ENCODE results near the gene PLCD3.

PLCD3 gene

DNA sequence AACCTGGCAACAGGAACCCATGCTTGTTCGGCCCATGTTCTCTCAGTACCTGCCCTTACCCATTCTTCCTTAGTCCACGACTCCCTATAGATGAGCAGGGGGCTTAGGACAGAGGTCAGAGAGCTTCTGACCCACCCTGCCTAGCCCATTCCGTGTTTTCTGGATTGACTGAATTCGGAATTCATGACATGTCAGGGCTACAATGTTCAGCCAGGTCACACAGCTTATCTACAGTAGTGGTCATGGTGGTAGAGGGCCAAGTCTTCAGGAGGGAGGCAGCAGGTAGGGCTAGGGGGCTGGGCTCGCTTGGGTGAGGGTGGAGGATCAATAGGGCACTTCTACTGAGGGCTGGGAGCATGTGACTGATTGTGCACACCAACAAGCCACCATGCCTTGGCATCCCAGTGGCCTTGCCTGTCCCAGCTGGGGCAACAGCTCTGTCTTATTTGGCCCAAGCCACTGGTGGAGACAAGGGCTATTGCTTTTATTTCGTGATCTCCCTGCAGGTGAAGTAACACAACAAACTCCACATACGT lies 32.5 kb upstream of the PLCD3 start:
- H3K36me3 ChIP-seq (ENCODE audit: low read depth) = peaks cover 9% of the 10 kb centered on the region
- TF ChIP-seq, protein P1, sequence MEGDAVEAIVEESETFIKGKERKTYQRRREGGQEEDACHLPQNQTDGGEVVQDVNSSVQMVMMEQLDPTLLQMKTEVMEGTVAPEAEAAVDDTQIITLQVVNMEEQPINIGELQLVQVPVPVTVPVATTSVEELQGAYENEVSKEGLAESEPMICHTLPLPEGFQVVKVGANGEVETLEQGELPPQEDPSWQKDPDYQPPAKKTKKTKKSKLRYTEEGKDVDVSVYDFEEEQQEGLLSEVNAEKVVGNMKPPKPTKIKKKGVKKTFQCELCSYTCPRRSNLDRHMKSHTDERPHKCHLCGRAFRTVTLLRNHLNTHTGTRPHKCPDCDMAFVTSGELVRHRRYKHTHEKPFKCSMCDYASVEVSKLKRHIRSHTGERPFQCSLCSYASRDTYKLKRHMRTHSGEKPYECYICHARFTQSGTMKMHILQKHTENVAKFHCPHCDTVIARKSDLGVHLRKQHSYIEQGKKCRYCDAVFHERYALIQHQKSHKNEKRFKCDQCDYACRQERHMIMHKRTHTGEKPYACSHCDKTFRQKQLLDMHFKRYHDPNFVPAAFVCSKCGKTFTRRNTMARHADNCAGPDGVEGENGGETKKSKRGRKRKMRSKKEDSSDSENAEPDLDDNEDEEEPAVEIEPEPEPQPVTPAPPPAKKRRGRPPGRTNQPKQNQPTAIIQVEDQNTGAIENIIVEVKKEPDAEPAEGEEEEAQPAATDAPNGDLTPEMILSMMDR (IDR thresholded peaks at IDR 0.05; ENCODE audit: poor library complexity, severe bottlenecking) = no peak
- no peak overlapping the region for H3K27ac ChIP-seq (ENCODE audit: poor library complexity, severe bottlenecking)
- H3K9me3 ChIP-seq (ENCODE audit: severe bottlenecking) = no peaks in the 10 kb centered on the region
- DNase-seq (ENCODE audit: low spot score) = no peak
- no peak overlapping the region for H3K4me3 ChIP-seq (ENCODE audit: severe bottlenecking)
- no peak for ATAC-seq (ENCODE audit: low read depth)
- H3K4me1 ChIP-seq (ENCODE audit: insufficient read depth, poor library complexity, severe bottlenecking) = peaks cover 4% of the 10 kb centered on the region
- H3K27me3 ChIP-seq (ENCODE audit: insufficient read depth, poor library complexity, severe bottlenecking) = no peaks in the 10 kb centered on the region

DNA sequence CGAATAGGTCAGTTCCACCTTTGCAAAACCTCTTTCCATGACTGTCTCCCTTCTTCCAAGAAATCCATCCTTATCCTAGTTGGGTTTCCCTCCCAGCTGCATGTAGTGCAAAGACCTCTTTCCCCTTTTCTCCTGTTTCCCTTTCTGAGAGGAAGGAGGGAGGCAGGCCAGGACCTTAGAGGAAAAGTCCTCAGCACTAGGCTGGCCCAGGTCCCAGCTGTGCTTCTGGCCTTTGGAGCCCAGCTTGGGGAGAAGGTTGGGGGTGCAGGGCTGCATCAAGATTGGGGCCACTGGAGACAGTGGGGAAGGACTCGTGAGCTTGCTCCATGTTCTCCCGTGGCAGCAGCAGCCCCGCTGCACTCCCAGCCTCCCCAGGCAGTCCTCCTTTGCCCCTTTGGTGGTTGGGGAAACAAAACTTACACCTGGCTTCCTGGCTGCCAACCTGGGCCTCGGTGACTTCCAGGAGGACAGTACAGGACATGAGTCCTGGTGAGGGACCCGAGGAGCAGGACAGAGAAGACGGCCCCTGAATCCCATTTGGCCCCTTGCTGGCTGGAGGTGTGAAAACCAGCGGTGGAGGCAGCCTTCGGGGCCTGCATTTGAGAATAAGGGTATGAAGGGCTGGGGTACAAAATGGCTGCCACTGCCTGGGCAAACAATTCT lies 29.8 kb upstream of the PLCD3 start:
- no peak for ATAC-seq (ENCODE audit: low read depth)
- Histone ChIP-seq H3K27me3 (ENCODE audit: insufficient read depth, poor library complexity, severe bottlenecking) (no peaks in the 10 kb centered on the region), H3K36me3 (ENCODE audit: low read depth) (peaks cover 10% of the 10 kb centered on the region), H3K4me1 (ENCODE audit: insufficient read depth, poor library complexity, severe bottlenecking) (peaks cover 17% of the 10 kb centered on the region), H3K27ac (ENCODE audit: poor library complexity, severe bottlenecking) (peak overlapping the region; percentile 87), H3K9me3 (ENCODE audit: severe bottlenecking) (no peaks in the 10 kb centered on the region), H3K4me3 (ENCODE audit: severe bottlenecking) (peak overlapping the region; percentile 19)
- no peak for DNase-seq (ENCODE audit: low spot score)
- TF ChIP-seq, protein P1 (IDR thresholded peaks at IDR 0.05; ENCODE audit: poor library complexity, severe bottlenecking) = no peak

- DNase-seq (ENCODE audit: low spot score) (peak; percentile 97), ATAC-seq (ENCODE audit: low read depth) (peak; percentile 94)
- TF ChIP-seq, protein P1 (IDR thresholded peaks at IDR 0.05; ENCODE audit: poor library complexity, severe bottlenecking) = no peak
- peaks cover 10% of the 10 kb centered on the region for H3K36me3 ChIP-seq (ENCODE audit: low read depth)
- no peaks in the 10 kb centered on the region for H3K27me3 ChIP-seq (ENCODE audit: insufficient read depth, poor library complexity, severe bottlenecking)
- H3K4me1 ChIP-seq (ENCODE audit: insufficient read depth, poor library complexity, severe bottlenecking) = peaks cover 17% of the 10 kb centered on the region
- H3K27ac ChIP-seq (ENCODE audit: poor library complexity, severe bottlenecking) = peak within 1 kb of the TSS; percentile 87
- peak within 1 kb of the TSS; percentile 82 for H3K4me3 ChIP-seq (ENCODE audit: severe bottlenecking)
- no peaks in the 10 kb centered on the region for H3K9me3 ChIP-seq (ENCODE audit: severe bottlenecking)
Measured at GRCh38 chr17:45161288-45162024, 29.1 kb upstream of the PLCD3 start, which contains the start of gene HEXIM2. TSS of gene HEXIM2 (plus strand) at chr17:45161875. CDS start at chr17:45162794, 919 bp downstream.

GRCh38 chr17:45160447-45161287 lies 28.4 kb upstream of the PLCD3 start:
- ATAC-seq (ENCODE audit: low read depth) (peak; percentile 25), DNase-seq (ENCODE audit: low spot score) (no peak)
- no peaks in the 10 kb centered on the region for H3K9me3 ChIP-seq (ENCODE audit: severe bottlenecking)
- peak overlapping the region; percentile 87 for H3K27ac ChIP-seq (ENCODE audit: poor library complexity, severe bottlenecking)
- H3K36me3 ChIP-seq (ENCODE audit: low read depth) = peaks cover 10% of the 10 kb centered on the region
- TF ChIP-seq, protein P1 (IDR thresholded peaks at IDR 0.05; ENCODE audit: poor library complexity, severe bottlenecking) = no peak
- peak overlapping the region; percentile 82 for H3K4me3 ChIP-seq (ENCODE audit: severe bottlenecking)
- no peaks in the 10 kb centered on the region for H3K27me3 ChIP-seq (ENCODE audit: insufficient read depth, poor library complexity, severe bottlenecking)
- H3K4me1 ChIP-seq (ENCODE audit: insufficient read depth, poor library complexity, severe bottlenecking) = peaks cover 17% of the 10 kb centered on the region

Measured in RWPE2 (cell line).